Measurements from ENCODE around the gene SPC24. TPM values are rescaled to one million over a fixed set of nuclear protein-coding genes. Genes with fewer than 3 reads are reported as not detected.
"Not testable (repeated sequence)": the region's sequence is repeated elsewhere in the genome, so short reads cannot be mapped to it uniquely, and the experiment has no call there.

Gene SPC24
- polyA plus RNA-seq, 4 donors: 11.6 to 21.9 (median 21.0) TPM

GRCh38 chr19:11166281-11167142, 10.9 kb upstream of the SPC24 start:
- no peak for DNase-seq (ENCODE audit: low read depth in 4 of 4, low spot score in 2 of 4)

DNA sequence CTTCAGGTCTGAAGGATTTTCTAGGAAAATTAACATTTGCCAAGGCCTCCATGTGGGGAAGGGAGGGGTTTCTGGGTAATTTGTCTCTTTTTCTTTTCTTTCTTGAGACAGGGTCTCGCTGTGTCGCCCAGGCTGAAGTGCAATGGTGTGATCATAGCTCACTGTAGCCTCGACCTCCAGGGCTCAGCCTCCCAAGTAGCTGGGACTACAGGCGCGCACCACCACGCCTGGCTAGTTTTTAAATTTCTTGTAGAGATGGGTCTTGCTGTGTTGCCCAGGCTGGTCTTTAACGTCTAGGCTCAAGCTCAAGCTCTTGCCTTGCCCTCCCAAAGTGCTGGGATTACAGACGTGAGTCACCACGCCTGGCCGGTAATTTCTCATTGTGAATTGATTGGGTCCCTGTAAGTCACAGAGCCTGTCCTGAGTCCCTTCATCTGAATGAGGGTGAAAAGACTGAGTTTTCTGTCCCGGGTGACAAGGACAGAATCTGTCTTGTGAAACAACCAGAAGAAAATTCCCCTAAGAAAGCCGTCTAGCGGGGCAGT, 10.0 kb upstream of the SPC24 start:
- DNase-seq (ENCODE audit: low read depth in 4 of 4, low spot score in 2 of 4): no peak

GRCh38 chr19:11164879-11165406, 9.4 kb upstream of the SPC24 start:
- DNase-seq (ENCODE audit: low read depth in 4 of 4, low spot score in 2 of 4): peak in 1 of 4 donors; percentile 59

- no peak for DNase-seq (ENCODE audit: low read depth in 4 of 4, low spot score in 2 of 4)
Observed at GRCh38 chr19:11164296-11164695, 8.7 kb upstream of the SPC24 start.

GRCh38 chr19:11160440-11160768, 4.8 kb upstream of the SPC24 start:
- not testable (repeated sequence) for DNase-seq (ENCODE audit: low read depth in 4 of 4, low spot score in 2 of 4)

DNA sequence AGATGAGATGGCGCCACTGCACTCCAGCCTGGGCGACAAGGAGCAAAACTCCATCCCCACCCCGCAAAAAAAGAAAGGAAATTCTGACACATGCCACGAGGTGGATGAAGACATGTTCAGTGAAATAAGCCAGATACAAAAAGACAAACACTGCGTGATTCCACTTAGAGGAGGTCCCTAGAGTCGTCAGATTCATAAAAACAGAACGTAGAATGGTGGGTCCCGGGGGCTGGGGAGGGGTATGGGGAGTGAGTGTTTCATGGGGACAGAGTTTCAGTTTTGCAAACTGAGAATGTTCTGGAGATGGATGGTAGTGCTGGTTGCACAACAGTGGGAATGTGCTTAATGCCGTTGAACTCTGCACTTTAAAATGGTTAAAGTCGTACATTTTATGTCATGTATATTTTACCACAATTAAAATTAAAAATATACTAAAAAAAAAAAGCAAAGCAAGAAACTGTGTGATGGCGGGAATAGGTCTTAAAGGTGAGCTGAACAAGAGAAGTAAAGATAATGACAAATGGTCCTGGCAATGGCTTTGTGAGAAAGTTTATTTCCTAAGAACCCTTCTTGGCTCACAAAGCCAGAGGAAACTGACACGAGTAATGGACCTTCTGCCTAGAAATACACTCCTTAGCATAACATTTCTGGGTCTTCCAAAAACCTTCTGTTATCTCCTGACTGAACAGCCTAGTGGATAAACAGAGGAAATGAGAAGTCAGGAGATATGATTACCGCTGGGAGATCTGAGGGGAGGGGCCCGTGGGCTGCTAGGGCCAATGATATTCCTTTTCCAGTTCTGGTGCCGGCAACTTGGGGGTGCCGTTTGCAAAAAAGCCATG, 4.2 kb upstream of the SPC24 start:
- DNase-seq (ENCODE audit: low read depth in 4 of 4, low spot score in 2 of 4): no peak

DNA sequence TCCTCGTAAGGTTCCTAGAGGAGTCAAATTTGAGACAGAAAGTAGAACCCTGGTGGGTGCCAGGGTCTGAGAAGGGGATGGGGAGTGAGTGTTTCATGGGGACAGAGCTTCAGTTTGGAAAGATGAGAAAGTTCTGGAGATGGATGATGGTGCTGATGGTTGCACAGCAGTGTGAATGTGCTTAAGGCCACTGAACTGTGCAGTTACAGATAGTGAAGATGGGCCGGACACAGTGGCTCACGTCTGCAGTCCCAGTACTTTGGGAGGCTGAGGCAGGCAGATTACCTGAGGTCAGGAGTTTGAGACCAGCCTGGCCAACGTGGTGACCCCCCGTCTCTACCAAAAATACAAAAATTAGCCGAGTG, 917 bp downstream of the SPC24 start:
- DNase-seq (ENCODE audit: low read depth in 4 of 4, low spot score in 2 of 4): no peak

DNA sequence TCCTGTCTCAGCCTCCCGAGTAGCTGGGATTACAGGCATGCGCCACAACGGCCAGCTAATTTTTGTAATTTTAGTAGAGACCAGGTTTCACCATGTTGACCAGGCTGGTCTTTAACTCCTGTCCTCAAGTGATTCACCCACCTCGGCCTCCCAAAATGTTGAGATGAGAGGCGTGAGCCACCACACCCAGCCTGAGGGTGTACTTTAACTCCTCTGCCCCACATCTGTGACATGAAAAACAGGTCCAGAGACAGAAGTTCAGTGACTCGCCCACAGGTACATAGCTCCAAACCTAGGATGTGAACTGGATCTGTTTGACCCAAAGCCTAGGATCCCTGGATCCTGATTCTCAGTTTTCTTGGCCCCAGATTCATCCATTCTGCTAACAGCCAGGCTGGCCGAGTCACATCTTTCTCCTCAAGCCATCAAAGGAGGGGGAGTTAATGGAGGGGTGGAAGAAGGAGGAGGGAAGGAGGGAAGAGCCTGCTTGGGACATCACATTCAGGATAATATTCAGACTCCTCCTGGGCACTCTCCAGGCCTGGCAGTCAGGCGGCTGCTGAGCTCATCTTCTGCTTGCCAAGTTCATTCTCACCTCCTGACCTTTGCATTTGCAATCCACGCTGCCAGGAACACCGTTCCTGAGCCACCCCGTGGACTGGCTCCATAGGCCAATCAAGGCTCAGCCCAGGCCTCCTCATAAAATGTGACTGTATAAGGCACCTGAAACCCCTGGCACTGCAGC, 3.1 kb downstream of the SPC24 start:
- no peak for DNase-seq (ENCODE audit: low read depth in 4 of 4, low spot score in 2 of 4)

- DNase-seq (ENCODE audit: low read depth in 4 of 4, low spot score in 2 of 4): peak in 1 of 4 donors; percentile 33
Observed at GRCh38 chr19:11151181-11151580, 4.4 kb downstream of the SPC24 start.

DNA sequence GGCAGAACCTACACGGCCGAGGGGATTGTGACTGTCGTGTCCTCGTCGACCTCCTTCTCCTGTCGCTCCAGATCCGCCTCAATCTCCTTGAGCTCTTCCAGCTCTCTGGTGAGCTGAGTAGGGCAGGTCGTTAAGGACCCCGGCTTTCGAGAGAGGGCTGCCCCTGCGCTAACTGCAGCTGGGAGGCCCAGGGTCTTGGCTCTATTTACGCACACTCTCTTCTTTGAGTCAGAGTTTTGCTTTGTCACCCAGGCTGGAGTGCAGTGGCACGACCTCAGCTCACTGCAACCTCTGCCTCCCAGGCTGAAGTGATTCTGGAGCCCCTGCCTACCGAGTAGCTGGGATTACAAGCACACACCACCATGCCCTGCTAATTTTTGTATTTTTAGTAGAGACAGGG, 7.6 kb downstream of the SPC24 start:
- DNase-seq (ENCODE audit: low read depth in 4 of 4, low spot score in 2 of 4): no peak

DNA sequence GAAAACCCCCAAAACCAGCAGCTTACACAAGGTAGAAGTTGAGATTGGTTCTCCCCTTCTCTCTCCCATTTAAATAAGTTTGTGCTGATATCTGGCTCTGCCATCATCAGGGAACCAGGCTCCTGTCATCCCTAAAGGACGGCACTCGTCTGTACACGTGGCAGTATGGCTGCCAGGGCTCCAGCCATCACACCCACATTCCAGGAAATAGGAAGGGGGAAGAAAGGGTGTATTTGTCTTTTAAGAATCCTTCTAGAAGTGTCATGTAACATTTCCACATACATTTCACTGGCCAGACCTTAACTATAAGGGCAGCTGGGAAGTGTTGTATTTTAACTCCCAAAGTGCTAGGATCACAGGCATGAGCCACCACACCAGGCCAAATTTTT, 10.1 kb downstream of the SPC24 start:
- DNase-seq (ENCODE audit: low read depth in 4 of 4, low spot score in 2 of 4): no peak

- DNase-seq (ENCODE audit: low read depth in 4 of 4, low spot score in 2 of 4): peak in 2 of 4 donors; percentile 66 to 76
Observed at GRCh38 chr19:11142528-11143171, 12.9 kb downstream of the SPC24 start.

GRCh38 chr19:11141937-11142527, 13.6 kb downstream of the SPC24 start:
- no peak for DNase-seq (ENCODE audit: low read depth in 4 of 4, low spot score in 2 of 4)

- DNase-seq (ENCODE audit: low read depth in 4 of 4, low spot score in 2 of 4): no peak
Observed at GRCh38 chr19:11140896-11141295, 14.7 kb downstream of the SPC24 start.

DNA sequence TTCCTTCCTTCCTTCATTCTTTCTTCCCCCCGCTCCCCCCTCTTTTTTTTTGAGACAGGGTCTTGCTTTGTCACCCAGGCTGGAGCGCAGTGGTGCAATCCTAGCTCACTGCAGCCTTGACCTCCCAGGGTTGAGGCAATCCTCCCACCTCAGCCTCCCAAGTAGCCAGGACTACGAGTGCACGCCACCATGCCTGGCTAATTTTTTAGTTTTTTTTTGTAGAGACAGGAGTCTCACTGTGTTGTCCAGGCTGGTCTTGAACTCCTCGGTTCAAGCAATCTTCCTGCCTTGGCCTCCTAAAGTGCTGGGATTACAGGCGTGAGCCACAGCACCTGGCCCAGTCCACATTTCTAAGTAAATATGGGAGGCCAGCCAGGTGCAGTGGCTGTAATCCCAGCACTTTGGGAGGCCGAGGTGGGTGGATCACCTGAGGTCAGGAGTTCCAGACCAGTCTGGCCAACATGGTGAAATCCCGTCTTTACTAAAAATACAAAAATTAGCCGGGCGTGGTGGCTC, 15.5 kb downstream of the SPC24 start:
- not testable (repeated sequence) for DNase-seq (ENCODE audit: low read depth in 4 of 4, low spot score in 2 of 4)

- DNase-seq (ENCODE audit: low read depth in 4 of 4, low spot score in 2 of 4): no peak
Observed at GRCh38 chr19:11138601-11139300, 16.8 kb downstream of the SPC24 start.

GRCh38 chr19:11137542-11138384, 17.8 kb downstream of the SPC24 start:
- DNase-seq (ENCODE audit: low read depth in 4 of 4, low spot score in 2 of 4): peak in 2 of 4 donors; percentile 80 to 81
